ENCODE measurements around the gene CAPN14.

CAPN14 gene, protein sequence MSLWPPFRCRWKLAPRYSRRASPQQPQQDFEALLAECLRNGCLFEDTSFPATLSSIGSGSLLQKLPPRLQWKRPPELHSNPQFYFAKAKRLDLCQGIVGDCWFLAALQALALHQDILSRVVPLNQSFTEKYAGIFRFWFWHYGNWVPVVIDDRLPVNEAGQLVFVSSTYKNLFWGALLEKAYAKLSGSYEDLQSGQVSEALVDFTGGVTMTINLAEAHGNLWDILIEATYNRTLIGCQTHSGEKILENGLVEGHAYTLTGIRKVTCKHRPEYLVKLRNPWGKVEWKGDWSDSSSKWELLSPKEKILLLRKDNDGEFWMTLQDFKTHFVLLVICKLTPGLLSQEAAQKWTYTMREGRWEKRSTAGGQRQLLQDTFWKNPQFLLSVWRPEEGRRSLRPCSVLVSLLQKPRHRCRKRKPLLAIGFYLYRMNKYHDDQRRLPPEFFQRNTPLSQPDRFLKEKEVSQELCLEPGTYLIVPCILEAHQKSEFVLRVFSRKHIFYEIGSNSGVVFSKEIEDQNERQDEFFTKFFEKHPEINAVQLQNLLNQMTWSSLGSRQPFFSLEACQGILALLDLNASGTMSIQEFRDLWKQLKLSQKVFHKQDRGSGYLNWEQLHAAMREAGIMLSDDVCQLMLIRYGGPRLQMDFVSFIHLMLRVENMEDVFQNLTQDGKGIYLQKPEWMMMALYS

GRCh38 chr2:31217465-31218200 lies at the start of gene CAPN14:
CAPN14 (minus strand) TSS chr2:31217515; CDS start chr2:31205447, 12,068 bp downstream.
- no peak for DNase-seq (ENCODE audit: low read depth in 2 of 2, low spot score in 1 of 2)

- no peak for DNase-seq (ENCODE audit: low read depth in 2 of 2, low spot score in 1 of 2)
Observed at GRCh38 chr2:31266804-31267203, 49.5 kb upstream of the CAPN14 start.

- DNase-seq (ENCODE audit: low read depth in 2 of 2, low spot score in 1 of 2): no peak
Observed at GRCh38 chr2:31265234-31265633, 47.9 kb upstream of the CAPN14 start.

- DNase-seq (ENCODE audit: low read depth in 2 of 2, low spot score in 1 of 2): no peak
Observed at GRCh38 chr2:31263636-31264190, 46.4 kb upstream of the CAPN14 start.

DNA sequence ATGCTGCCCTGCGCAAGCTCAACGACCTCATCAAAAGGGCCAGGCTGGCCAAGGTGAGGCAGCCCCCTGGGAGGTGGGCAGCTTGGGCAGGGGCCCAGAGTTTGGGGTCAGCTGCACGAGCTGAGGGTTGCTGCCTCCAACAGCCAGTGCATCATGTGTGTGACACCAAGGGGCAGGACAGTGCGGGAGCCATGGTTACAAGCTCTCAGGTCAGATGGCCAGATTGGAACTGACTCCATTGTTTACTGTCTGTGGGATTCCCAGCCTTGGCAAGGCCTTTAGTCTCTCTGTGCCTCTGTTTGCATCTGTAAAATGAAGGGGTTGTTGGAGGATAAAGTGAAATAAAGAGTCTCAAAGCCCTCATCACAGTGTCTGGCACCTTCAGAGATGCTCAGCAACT lies 43.6 kb upstream of the CAPN14 start:
- DNase-seq (ENCODE audit: low read depth in 2 of 2, low spot score in 1 of 2): no peak

GRCh38 chr2:31259075-31259474 lies 41.8 kb upstream of the CAPN14 start:
- DNase-seq (ENCODE audit: low read depth in 2 of 2, low spot score in 1 of 2): no peak

DNA sequence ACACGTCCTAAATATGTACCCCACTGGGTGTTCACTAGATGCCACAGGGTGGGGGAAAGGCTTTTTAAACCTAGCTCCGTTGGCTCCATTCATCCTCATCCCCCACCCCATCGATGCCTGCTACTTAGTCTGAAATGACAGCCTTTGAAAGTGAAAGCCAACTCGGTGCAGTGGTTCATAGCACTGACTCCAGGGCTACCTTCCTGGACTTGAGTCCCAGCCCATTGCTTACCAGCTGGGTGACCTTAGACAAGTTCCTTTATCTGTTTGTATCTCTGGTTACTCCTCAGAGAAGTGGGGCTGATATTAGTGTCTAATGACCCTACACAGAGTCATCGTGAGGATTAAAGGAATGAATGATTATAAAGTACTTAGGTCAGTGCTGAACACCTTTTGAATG lies 41.0 kb upstream of the CAPN14 start:
- no peak for DNase-seq (ENCODE audit: low read depth in 2 of 2, low spot score in 1 of 2)

DNA sequence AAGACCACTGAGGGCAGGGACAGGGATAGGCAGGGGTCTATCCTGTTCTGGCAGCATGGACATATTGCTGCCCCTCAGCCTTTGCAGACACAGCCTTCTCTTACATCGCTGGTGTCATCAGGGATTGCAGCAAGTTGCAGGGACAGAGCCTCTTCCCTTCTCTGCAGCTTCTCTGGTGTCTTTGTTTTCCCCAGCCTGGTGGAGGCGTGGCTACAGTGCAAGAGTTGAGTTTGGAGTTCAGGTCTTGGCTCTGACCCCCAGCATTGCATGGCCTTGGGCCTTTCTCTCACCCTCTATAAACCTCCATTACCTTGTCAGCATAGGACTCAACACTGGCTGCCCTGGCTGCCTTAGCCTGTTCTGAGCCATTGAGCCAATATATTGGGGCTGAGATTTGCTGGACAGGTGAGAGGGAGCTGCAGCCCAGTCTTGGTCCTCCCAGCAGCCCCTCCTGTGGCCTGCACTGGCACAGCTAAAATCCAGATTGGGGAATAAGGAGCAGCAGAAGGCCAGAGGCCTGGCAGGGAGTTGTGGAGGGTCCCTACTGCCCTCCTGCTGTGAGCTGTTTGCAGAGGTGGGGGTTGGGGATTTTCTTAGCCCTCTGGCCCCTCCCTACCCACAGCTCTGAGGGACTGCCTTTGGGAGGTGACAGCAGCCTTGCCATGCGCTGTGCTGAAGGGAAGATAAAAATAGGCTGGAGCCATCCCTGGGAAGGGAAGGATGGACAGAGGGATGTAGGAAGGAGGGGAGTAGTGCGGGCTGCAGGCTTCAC lies 39.5 kb upstream of the CAPN14 start:
- DNase-seq (ENCODE audit: low read depth in 2 of 2, low spot score in 1 of 2): no peak

GRCh38 chr2:31255911-31256571 lies 38.7 kb upstream of the CAPN14 start:
- no peak for DNase-seq (ENCODE audit: low read depth in 2 of 2, low spot score in 1 of 2)

- DNase-seq (ENCODE audit: low read depth in 2 of 2, low spot score in 1 of 2): no peak
Observed at GRCh38 chr2:31254237-31255203, 37.2 kb upstream of the CAPN14 start.

GRCh38 chr2:31253356-31254131 lies 36.2 kb upstream of the CAPN14 start:
- no peak for DNase-seq (ENCODE audit: low read depth in 2 of 2, low spot score in 1 of 2)

DNA sequence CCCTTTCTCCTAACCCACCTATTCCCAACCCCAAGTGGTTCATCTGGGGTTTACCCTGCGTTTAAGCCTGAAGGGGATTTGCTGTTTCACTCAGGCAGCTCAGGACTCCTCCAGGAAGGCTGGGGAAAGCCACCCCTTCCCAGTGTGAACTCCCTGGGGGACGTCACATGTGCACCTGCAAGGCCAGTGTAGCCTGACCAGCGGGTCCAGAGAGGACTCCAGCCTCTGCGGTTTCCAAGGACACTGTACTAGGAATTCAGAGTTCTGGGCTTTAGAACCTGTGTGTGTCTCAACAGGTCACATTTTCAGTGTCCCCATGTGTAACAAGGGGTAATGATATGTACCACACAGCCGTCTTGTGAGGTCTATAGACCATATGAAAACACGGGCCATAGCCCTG lies 34.5 kb upstream of the CAPN14 start:
- DNase-seq (ENCODE audit: low read depth in 2 of 2, low spot score in 1 of 2): no peak

DNA sequence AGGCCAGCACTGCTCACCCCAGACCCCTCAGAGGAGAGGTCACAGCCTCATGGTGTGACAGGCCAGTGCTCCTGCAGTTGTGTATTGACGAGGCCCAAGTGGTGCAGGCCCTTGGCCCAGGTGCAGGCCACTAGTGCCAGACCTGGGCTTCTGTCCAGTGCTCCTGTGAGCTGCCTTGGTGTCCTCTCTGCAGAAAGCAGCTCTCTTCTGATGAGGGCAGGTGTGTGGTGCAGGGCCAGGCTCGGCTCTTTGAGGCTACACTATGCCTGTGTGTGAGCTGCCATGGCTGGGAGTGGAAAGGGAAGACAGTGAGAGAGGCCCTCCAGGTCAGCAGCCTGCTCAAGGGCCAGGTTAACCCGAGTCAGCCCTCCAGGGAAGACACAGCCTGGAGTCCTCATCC lies 33.7 kb upstream of the CAPN14 start:
- DNase-seq (ENCODE audit: low read depth in 2 of 2, low spot score in 1 of 2): no peak

GRCh38 chr2:31249009-31249690 lies 31.8 kb upstream of the CAPN14 start:
- no peak for DNase-seq (ENCODE audit: low read depth in 2 of 2, low spot score in 1 of 2)

DNA sequence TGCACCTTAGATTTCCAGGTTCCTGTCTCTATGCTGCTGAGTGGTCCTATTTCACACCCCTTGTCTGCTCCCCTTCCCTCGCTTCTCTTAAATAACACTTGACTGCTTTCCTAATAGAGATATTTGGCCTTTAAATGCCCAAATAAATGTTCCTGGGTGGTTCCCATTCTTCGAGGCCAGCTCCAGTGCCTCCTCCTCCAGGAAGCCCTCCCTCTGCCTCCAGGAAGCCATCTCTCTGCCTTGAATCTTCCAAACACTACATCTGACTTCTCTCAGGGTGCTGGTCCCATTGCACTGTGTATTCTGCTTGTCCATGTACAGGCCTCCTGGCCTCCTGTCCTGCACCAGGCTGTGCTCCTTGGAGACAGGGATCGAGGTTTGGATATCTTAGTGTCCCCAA lies 30.8 kb upstream of the CAPN14 start:
- no peak for DNase-seq (ENCODE audit: low read depth in 2 of 2, low spot score in 1 of 2)

GRCh38 chr2:31247711-31248110 lies 30.4 kb upstream of the CAPN14 start:
- DNase-seq (ENCODE audit: low read depth in 2 of 2, low spot score in 1 of 2): no peak

DNA sequence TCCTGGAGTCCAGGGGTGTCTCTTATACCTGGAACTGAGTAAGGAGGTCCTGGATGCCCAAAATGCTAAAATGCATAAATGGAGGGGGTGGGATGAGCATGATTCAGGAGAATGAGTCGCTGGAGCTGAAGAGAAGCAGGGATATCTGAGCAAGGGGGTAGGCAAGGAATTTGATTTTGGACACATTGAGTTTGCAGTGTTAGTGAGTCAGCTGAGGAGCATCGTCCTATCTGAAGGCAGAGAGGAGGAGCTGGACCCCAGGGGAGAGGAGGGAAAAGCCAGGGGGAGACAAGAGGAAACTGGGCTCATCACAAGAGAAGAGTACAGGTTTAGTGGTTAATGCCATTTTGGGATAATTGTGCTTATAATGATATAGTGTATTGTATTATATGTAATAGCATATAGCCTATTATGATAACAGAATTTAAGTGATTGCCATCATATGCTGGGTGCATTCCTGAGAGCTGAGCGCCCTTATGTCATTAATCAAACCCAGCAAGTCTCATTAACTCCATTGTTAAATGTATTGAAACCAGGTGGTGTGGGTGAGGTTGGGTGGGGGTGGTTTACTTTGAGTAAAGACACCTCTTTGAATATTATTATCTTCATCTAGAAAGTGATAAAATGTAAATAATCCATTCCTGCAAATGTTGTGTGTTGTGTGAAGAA lies 29.0 kb upstream of the CAPN14 start:
- no peak for DNase-seq (ENCODE audit: low read depth in 2 of 2, low spot score in 1 of 2)

Data from stimulated activated CD8-positive, alpha-beta memory T cell treated with anti-CD3 and anti-CD28 coated beads, Interleukin-4, amount 100 ng/mL, for 1 hour (primary cell).